B cell (primary cell): Measurements from ENCODE around the gene MACROH2A1.

ENCODE experiments used
- EZH2 ChIP-seq: IDR thresholded peaks from 2 replicates; pipeline ENCODE4 v1.6.1; 2012; ENCODE audit warnings: borderline replicate concordance, low read depth, mild to moderate bottlenecking, moderate library complexity, low read length; ENCODE audit not compliant: insufficient read depth, poor library complexity, severe bottlenecking
- TF ChIP-seq, protein P1 (sequence below): fragments of 200-600 bp; IDR thresholded peaks from one replicate; pipeline ENCODE4 v1.8.0; 2022; ENCODE audit warnings: antibody characterized with exemption, mild to moderate bottlenecking

DNA sequence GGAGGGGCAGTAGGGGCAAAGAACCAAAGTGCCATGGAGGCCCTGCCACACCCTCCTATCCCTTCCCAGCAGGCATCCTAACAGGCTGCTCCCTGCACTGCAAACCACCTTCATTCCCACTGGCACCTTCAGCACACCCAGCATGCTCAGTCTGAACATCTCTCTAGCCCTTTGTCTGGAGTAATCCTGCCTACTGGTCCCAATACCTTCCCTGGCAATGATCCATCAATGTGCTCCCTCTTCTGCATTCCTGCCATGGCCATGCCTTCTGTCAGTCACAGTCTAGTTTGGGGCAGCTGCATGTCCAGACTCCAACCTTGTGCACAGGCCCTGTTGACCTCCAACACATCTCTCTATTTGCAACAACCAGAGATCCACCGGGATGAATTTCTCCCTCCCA lies 4.9 kb downstream of the MACROH2A1 start:
- TF ChIP-seq EZH2 = no peak
- TF ChIP-seq, protein P1, sequence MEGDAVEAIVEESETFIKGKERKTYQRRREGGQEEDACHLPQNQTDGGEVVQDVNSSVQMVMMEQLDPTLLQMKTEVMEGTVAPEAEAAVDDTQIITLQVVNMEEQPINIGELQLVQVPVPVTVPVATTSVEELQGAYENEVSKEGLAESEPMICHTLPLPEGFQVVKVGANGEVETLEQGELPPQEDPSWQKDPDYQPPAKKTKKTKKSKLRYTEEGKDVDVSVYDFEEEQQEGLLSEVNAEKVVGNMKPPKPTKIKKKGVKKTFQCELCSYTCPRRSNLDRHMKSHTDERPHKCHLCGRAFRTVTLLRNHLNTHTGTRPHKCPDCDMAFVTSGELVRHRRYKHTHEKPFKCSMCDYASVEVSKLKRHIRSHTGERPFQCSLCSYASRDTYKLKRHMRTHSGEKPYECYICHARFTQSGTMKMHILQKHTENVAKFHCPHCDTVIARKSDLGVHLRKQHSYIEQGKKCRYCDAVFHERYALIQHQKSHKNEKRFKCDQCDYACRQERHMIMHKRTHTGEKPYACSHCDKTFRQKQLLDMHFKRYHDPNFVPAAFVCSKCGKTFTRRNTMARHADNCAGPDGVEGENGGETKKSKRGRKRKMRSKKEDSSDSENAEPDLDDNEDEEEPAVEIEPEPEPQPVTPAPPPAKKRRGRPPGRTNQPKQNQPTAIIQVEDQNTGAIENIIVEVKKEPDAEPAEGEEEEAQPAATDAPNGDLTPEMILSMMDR = no peak
